T-cell (primary cell): ENCODE results near the gene RTP3. TPM values are rescaled to one million over a fixed set of nuclear protein-coding genes. Genes with fewer than 3 reads are reported as not detected.

ENCODE experiments used
- ATAC-seq, 4 experiments: fragments of 200-7000 bp in 3 of 4; fragments of 150-1000 bp in 1 of 4; cut with Tn5 transposase; replicated peaks in 1 of 4; 1 replicate in 3 of 4; 2 replicates in 1 of 4; pipeline ENCODE4 v1.10.0; 2021; ENCODE audit warnings: moderate library complexity in 3 of 4, mild to moderate bottlenecking in 2 of 4, moderate number of reproducible peaks in 1 of 4
- CTCF ChIA-PET, 2 donors: fragments of 300-600 bp; sonication (Branson Sonifier 250); formaldehyde crosslinking; loops; one replicate each; lab custom pipeline; 2022; ENCODE audit warnings: antibody characterized with exemption in 2 of 2; lab: Charles Lee
- POLR2A ChIA-PET, 2 donors: fragments of 300-600 bp; sonication (Branson Sonifier 250); formaldehyde crosslinking; loops; one replicate each; lab custom pipeline; 2022; ENCODE audit warnings: antibody characterized with exemption in 2 of 2; lab: Charles Lee
- DNase-seq, 35 experiments: peaks; one replicate each; pipeline versions ENCODE4 v3.0.0 to v3.0.0-alpha.2; 2013 to 2023
- H3K27ac ChIP-seq: one replicate; pipeline ENCODE4 v1.5.1; 2013; ENCODE audit warnings: low read length
- H3K27me3 ChIP-seq, 2 experiments: replicated peaks in 1 of 2; 1 replicate in 1 of 2; 2 replicates in 1 of 2; pipeline versions ENCODE4 v1.6.1 to v1.7.0; 2013; ENCODE audit warnings: low read length in 1 of 2, mixed read lengths in 1 of 2; ENCODE audit not compliant: control insufficient read depth in 2 of 2, insufficient read depth in 2 of 2; ENCODE audit errors: extremely low read depth in 1 of 2
- H3K36me3 ChIP-seq, 2 donors: 1 replicate in 1 of 2; 2 replicates in 1 of 2; pipeline versions ENCODE4 v1.6.1 to v1.7.0; 2013; ENCODE audit warnings: low read length in 1 of 2; ENCODE audit not compliant: control insufficient read depth in 2 of 2, insufficient read depth in 1 of 2; ENCODE audit errors: extremely low read depth in 1 of 2
- H3K4me1 ChIP-seq, 2 experiments: 1 replicate in 1 of 2; 2 replicates in 1 of 2; pipeline versions ENCODE4 v1.6.1 to v1.7.0; 2013; ENCODE audit warnings: low read length in 2 of 2, mixed read lengths in 1 of 2; ENCODE audit not compliant: insufficient read depth in 2 of 2, control insufficient read depth in 1 of 2; ENCODE audit errors: extremely low read depth in 1 of 2
- H3K4me3 ChIP-seq, 2 donors: 1 replicate in 1 of 2; 2 replicates in 1 of 2; pipeline versions ENCODE4 v1.5.1 to v1.7.0; 2013; ENCODE audit warnings: mild to moderate bottlenecking in 2 of 2, low read length in 1 of 2, moderate library complexity in 1 of 2; ENCODE audit not compliant: control insufficient read depth in 1 of 2; ENCODE audit errors: extremely low read depth in 1 of 2
- H3K9me3 ChIP-seq: 2 replicates; pipeline ENCODE4 v1.7.0; 2013
- H3K27ac Mint-ChIP-seq, 2 donors: one replicate each; pipeline ENCODE4 v1.8.0; 2020 to 2021; ENCODE audit warnings: mild to moderate bottlenecking in 2 of 2, mixed read lengths in 2 of 2
- H3K27me3 Mint-ChIP-seq, 2 donors: one replicate each; pipeline ENCODE4 v1.8.0; 2021 to 2022; ENCODE audit warnings: mixed read lengths in 2 of 2
- H3K36me3 Mint-ChIP-seq: one replicate; pipeline ENCODE4 v1.8.0; 2021; ENCODE audit warnings: mixed read lengths
- H3K4me1 Mint-ChIP-seq, 3 donors: one replicate each; pipeline ENCODE4 v1.8.0; 2020 to 2022; ENCODE audit warnings: mixed read lengths in 3 of 3, mild to moderate bottlenecking in 1 of 3
- H3K4me3 Mint-ChIP-seq, 3 donors: one replicate each; pipeline ENCODE4 v1.8.0; 2020 to 2022; ENCODE audit warnings: mild to moderate bottlenecking in 3 of 3, mixed read lengths in 3 of 3, moderate library complexity in 3 of 3
- H3K9me3 Mint-ChIP-seq, 3 donors: one replicate each; pipeline ENCODE4 v1.8.0; 2020 to 2022; ENCODE audit warnings: mixed read lengths in 3 of 3
- WGBS: methylation state at CpG from one replicate; pipeline ENCODE4 v1.1.5; 2013; ENCODE audit warnings: missing lambda C conversion rate; ENCODE audit not compliant: insufficient coverage; 5-methylcytosine and 5-hydroxymethylcytosine counted together
- total RNA-seq, 35 experiments: library from RNA in 6 of 35; stranded (reverse) in 6 of 35; fragments of 120-200 nt in 1 of 35; gene quantifications; one replicate each; pipeline versions ENCODE4 v1.2.1 to v1.2.4 and lab custom pipeline; 2013 to 2026

RTP3 gene
- total RNA-seq, 5 donors from 2014 or later (not counting 1 experiment from before 2014, with no cell fraction given) = not detected

DNA sequence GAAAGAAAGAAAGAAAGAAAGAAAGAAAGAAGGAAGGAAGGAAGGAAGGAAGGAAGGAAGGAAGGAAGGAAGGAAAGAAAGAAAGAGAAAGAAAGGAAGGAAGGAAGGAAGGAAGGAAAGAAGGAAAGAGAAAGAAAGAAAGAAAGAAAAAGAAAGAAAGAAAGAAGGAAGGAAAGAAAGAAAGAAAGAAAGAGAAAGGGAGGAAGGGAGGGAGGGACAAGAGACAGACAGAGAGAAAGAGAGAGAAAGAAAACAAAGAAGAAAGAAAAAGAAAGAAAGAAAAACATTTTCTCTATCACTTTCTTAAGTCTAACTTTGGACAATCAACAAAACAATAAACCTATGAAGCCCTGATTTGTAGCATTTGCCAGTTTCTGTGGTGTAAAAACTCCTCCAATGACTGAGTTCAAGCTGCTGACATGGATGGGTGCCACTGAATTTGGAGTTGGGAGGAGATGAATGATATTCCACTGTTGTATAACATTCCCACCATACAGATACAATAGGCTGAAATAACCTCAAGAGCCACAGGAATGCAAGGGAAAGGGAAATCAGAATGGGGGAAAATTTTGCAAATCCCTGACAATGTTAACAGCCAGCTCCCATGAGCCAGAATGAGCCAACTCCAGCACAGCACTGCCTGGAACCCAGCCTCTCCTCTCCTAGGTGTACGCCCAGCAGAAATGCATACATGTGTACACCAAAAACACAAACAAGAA, 15.0 kb upstream of the RTP3 start:
- ATAC-seq (no peak), DNase-seq (no peak)
- Histone ChIP-seq H3K36me3 (no peaks in the 10 kb centered on the region), H3K9me3 (no peaks in the 10 kb centered on the region), H3K27me3 (peaks cover 0 to 31% of the 10 kb centered on the region in 2 experiments), H3K27ac (no peak overlapping the region), H3K4me3 (no peak overlapping the region), H3K4me1 (no peaks in the 10 kb centered on the region)
- H3K4me1 Mint-ChIP-seq = no peaks in the 10 kb centered on the region
- no peak overlapping the region for H3K4me3 Mint-ChIP-seq
- WGBS = no CpG with 5 or more reads among the region's 1 CpG
- H3K27ac Mint-ChIP-seq = no peak overlapping the region
- H3K36me3 Mint-ChIP-seq = no peaks in the 10 kb centered on the region
- CTCF ChIA-PET = no interaction called here
- POLR2A ChIA-PET = no interaction called here
- H3K27me3 Mint-ChIP-seq = peaks cover 17 to 29% of the 10 kb centered on the region in 2 donors
- no peaks in the 10 kb centered on the region for H3K9me3 Mint-ChIP-seq

DNA sequence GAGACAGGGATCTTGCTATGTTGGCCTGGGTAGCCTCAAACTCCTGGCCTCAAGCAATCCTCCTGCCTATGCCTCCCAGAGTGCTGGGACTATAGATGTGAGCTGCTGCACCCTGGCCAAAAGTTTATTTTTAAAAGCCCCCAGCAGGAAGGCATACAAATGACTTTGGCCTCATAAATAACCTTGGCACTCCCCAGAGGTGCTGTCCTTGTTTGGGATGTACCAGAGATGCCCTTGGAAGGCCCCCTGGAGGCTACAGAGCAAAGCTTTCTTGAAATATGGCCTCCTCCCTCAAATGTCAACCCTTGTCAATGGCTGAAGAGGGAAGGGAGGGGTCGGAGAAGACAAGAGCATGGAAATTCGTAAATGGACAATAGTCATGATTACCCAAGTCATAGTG, 14.0 kb upstream of the RTP3 start:
- Histone ChIP-seq H3K27ac (no peak overlapping the region), H3K9me3 (no peaks in the 10 kb centered on the region), H3K27me3 (peaks cover 0 to 24% of the 10 kb centered on the region in 2 experiments), H3K4me3 (no peak overlapping the region), H3K4me1 (peaks cover under 1 to 6% of the 10 kb centered on the region in 2 experiments), H3K36me3 (no peaks in the 10 kb centered on the region)
- Mint-ChIP-seq H3K27me3 (peaks cover 16 to 18% of the 10 kb centered on the region in 2 donors), H3K36me3 (no peaks in the 10 kb centered on the region), H3K9me3 (no peaks in the 10 kb centered on the region), H3K4me3 (no peak overlapping the region), H3K27ac (no peak overlapping the region), H3K4me1 (peaks cover 4 to 6% (median 5%) of the 10 kb centered on the region in 3 donors)
- no peak for DNase-seq
- POLR2A ChIA-PET = interaction anchor here in 1 of 2 donors (0.6 kb wide), 1 partner anchor 19 kb away, joined by 6 read pairs; no protein-coding TSS in a partner anchor
- CTCF ChIA-PET = interaction anchor here (0.6 to 0.8 kb wide), 2 partner anchors 18 to 210 kb away, joined by 4 read pairs; partner anchors contain the start of gene ALS2CL (in 1 of the 2)
- 80% methylated on average over 2 of the region's 2 CpGs for WGBS
- no peak for ATAC-seq

GRCh38 chr3:46484388-46484787, 13.4 kb upstream of the RTP3 start:
- ChIA-PET CTCF (interaction anchor here in 1 of 2 donors (0.6 kb wide), 1 partner anchor 209 kb away, joined by 4 read pairs; the partner anchor contains the start of gene ALS2CL), POLR2A (no interaction called here)
- no peak overlapping the region for H3K27ac Mint-ChIP-seq
- H3K4me1 Mint-ChIP-seq = peaks cover 9 to 12% (median 11%) of the 10 kb centered on the region in 3 donors
- H3K36me3 ChIP-seq = no peaks in the 10 kb centered on the region
- no peaks in the 10 kb centered on the region for H3K9me3 ChIP-seq
- no peaks in the 10 kb centered on the region for H3K36me3 Mint-ChIP-seq
- peaks cover 11 to 14% of the 10 kb centered on the region in 2 donors for H3K27me3 Mint-ChIP-seq
- ATAC-seq = no peak
- peaks cover 6 to 12% of the 10 kb centered on the region in 2 experiments for H3K4me1 ChIP-seq
- no peak overlapping the region for H3K4me3 ChIP-seq
- H3K27ac ChIP-seq = no peak overlapping the region
- no peak for DNase-seq
- WGBS = 83% methylated on average over 1 of the region's 1 CpG
- H3K27me3 ChIP-seq = peaks cover 0 to 18% of the 10 kb centered on the region in 2 experiments
- H3K9me3 Mint-ChIP-seq = no peaks in the 10 kb centered on the region
- no peak overlapping the region for H3K4me3 Mint-ChIP-seq

- no peaks in the 10 kb centered on the region for H3K9me3 Mint-ChIP-seq
- POLR2A ChIA-PET = no interaction called here
- 92% methylated on average over 5 of the region's 10 CpGs for WGBS
These were observed 12.6 kb upstream of the RTP3 start for GRCh38 chr3:46484911-46485778.

GRCh38 chr3:46485779-46486175, 12.0 kb upstream of the RTP3 start:
- H3K27ac ChIP-seq = no peak overlapping the region
- H3K36me3 ChIP-seq = no peaks in the 10 kb centered on the region
- ATAC-seq (no peak), DNase-seq (no peak)
- ChIA-PET CTCF (no interaction called here), POLR2A (no interaction called here)
- Mint-ChIP-seq H3K9me3 (no peaks in the 10 kb centered on the region), H3K4me3 (no peak overlapping the region), H3K36me3 (no peaks in the 10 kb centered on the region), H3K4me1 (peaks cover 19 to 21% (median 19%) of the 10 kb centered on the region in 3 donors), H3K27me3 (peaks cover 3 to 7% of the 10 kb centered on the region in 2 donors), H3K27ac (no peak overlapping the region)
- no peak overlapping the region for H3K4me3 ChIP-seq
- H3K4me1 ChIP-seq = peaks cover 11 to 16% of the 10 kb centered on the region in 2 experiments
- peaks cover 0 to 12% of the 10 kb centered on the region in 2 experiments for H3K27me3 ChIP-seq
- WGBS = 100% methylated on average over 1 of the region's 4 CpGs
- no peaks in the 10 kb centered on the region for H3K9me3 ChIP-seq

More at GRCh38 chr3:46484911-46485778, 12.6 kb upstream of the RTP3 start:
- peaks cover 11 to 16% of the 10 kb centered on the region in 2 experiments for H3K4me1 ChIP-seq
- Mint-ChIP-seq H3K36me3 (no peaks in the 10 kb centered on the region), H3K27me3 (peaks cover 5 to 10% of the 10 kb centered on the region in 2 donors), H3K4me1 (peaks cover 17 to 19% (median 19%) of the 10 kb centered on the region in 3 donors), H3K27ac (no peak overlapping the region), H3K4me3 (no peak overlapping the region)
- CTCF ChIA-PET = no interaction called here
- DNase-seq = no peak
- no peak for ATAC-seq
- H3K36me3 ChIP-seq = no peaks in the 10 kb centered on the region
- H3K27me3 ChIP-seq = peaks cover 0 to 16% of the 10 kb centered on the region in 2 experiments
- H3K9me3 ChIP-seq = no peaks in the 10 kb centered on the region
- no peak overlapping the region for H3K4me3 ChIP-seq
- H3K27ac ChIP-seq = no peak overlapping the region
